ENCODE results near the gene DUSP22.

Gene DUSP22

DNA sequence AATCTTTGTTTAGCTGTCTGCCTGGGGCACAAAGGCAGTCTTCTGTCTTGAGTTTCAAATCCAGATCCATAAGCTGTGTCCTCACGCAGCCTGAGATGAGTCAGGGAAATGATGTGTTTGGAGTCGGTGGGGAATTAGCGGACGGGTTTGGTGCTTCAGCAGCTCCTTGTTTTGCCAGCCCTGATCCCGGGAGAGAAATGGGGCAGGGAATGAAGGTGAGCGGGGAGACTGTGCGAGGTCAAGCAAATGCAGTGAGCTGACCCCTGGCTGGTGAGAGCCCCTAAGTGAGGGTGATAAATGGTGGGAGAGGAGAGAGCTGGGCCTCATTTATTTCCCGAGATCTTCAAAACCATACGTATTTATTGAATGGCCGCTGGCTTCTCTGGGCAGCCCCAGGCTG is 21.6 kb downstream of the DUSP22 start:
- Histone ChIP-seq H3K4me3 (ENCODE audit: low read depth, low read length) (no peak overlapping the region), H4K12ac (ENCODE audit: low read depth, low read length) (no peak overlapping the region), H2AFZ (ENCODE audit: insufficient read depth, low read length, poor library complexity) (no peak overlapping the region), H2AK5ac (ENCODE audit: low read length) (no peak overlapping the region), H3K27ac (ENCODE audit: low read depth, low read length) (no peak overlapping the region), H3K36me3 (ENCODE audit: control insufficient read depth in 1 of 2, insufficient read depth in 2 of 2, low read length in 2 of 2) (peaks cover 0 to 2% of the 10 kb centered on the region in 2 experiments), H2BK5ac (ENCODE audit: low read depth, low read length, poor library complexity) (no peak overlapping the region), H3K18ac (ENCODE audit: low read length) (no peak overlapping the region), H3K79me1 (ENCODE audit: low read length) (no peaks in the 10 kb centered on the region), H3K9ac (ENCODE audit: low read length) (no peak overlapping the region), H4K91ac (ENCODE audit: low read depth, low read length) (no peak overlapping the region), H3K4ac (ENCODE audit: low read depth, low read length) (no peak overlapping the region), H3K27me3 (ENCODE audit: insufficient read depth, low read length) (no peaks in the 10 kb centered on the region), H3K4me1 (ENCODE audit: control insufficient read depth in 1 of 2, insufficient read depth in 2 of 2, low read length in 2 of 2) (no peaks in the 10 kb centered on the region), H3K9me3 (ENCODE audit: insufficient read depth, low read depth, low read length) (peaks cover 24% of the 10 kb centered on the region), H3K23ac (ENCODE audit: low read length) (no peak overlapping the region), H3K14ac (ENCODE audit: low read length) (no peak overlapping the region), H3K79me2 (ENCODE audit: control insufficient read depth, insufficient read depth, low read length, poor library complexity) (no peaks in the 10 kb centered on the region), H2BK120ac (ENCODE audit: insufficient read depth, low read length, poor library complexity) (no peak overlapping the region), H4K8ac (ENCODE audit: low read depth, low read length) (no peak overlapping the region), H3K4me2 (ENCODE audit: low read length) (no peak overlapping the region), H2BK12ac (ENCODE audit: low read length) (no peak overlapping the region)
- no CpG with 5 or more reads among the region's 10 CpGs for WGBS (ENCODE audit: extremely low coverage, insufficient coverage, insufficient read length)
- no peak for DNase-seq

DNA sequence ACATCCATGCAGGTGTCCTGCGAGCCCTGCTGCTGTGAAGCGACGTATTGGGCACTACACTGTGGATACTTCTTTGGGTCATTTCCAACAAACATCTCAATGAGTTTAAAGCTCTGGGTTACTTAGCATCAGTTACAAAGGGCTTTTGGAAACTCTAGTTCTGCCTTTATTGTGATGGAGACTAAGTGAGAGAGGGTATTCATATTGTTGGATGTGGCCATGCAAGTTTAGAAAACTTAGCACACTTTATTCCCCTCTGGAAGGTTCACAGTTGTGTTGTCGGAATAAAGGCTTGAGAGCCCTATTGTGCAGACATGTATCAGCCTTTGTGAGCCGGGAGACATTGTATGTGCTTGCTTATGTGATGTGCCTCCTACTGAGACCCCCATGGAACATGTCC is 22.1 kb downstream of the DUSP22 start:
- Histone ChIP-seq H3K27ac (ENCODE audit: low read depth, low read length) (no peak overlapping the region), H4K91ac (ENCODE audit: low read depth, low read length) (no peak overlapping the region), H3K4me1 (ENCODE audit: control insufficient read depth in 1 of 2, insufficient read depth in 2 of 2, low read length in 2 of 2) (no peaks in the 10 kb centered on the region), H3K23ac (ENCODE audit: low read length) (no peak overlapping the region), H2BK120ac (ENCODE audit: insufficient read depth, low read length, poor library complexity) (no peak overlapping the region), H2AK5ac (ENCODE audit: low read length) (no peak overlapping the region), H3K79me2 (ENCODE audit: control insufficient read depth, insufficient read depth, low read length, poor library complexity) (no peaks in the 10 kb centered on the region), H4K12ac (ENCODE audit: low read depth, low read length) (no peak overlapping the region), H3K79me1 (ENCODE audit: low read length) (no peaks in the 10 kb centered on the region), H2AFZ (ENCODE audit: insufficient read depth, low read length, poor library complexity) (no peak overlapping the region), H3K4me2 (ENCODE audit: low read length) (no peak overlapping the region), H4K8ac (ENCODE audit: low read depth, low read length) (no peak overlapping the region), H3K14ac (ENCODE audit: low read length) (no peak overlapping the region), H3K9ac (ENCODE audit: low read length) (no peak overlapping the region), H3K4ac (ENCODE audit: low read depth, low read length) (no peak overlapping the region), H3K36me3 (ENCODE audit: control insufficient read depth in 1 of 2, insufficient read depth in 2 of 2, low read length in 2 of 2) (peaks cover 0 to 2% of the 10 kb centered on the region in 2 experiments), H3K4me3 (ENCODE audit: low read depth, low read length) (no peak overlapping the region), H2BK5ac (ENCODE audit: low read depth, low read length, poor library complexity) (no peak overlapping the region), H3K27me3 (ENCODE audit: insufficient read depth, low read length) (no peaks in the 10 kb centered on the region), H3K9me3 (ENCODE audit: insufficient read depth, low read depth, low read length) (peaks cover 27% of the 10 kb centered on the region), H3K18ac (ENCODE audit: low read length) (no peak overlapping the region), H2BK12ac (ENCODE audit: low read length) (no peak overlapping the region)
- WGBS (ENCODE audit: extremely low coverage, insufficient coverage, insufficient read length), result no CpG with 5 or more reads among the region's 5 CpGs
- DNase-seq, result no peak

GRCh38 chr6:315226-315625 is 22.9 kb downstream of the DUSP22 start:
- H2BK5ac ChIP-seq (ENCODE audit: low read depth, low read length, poor library complexity), result no peak overlapping the region

DNA sequence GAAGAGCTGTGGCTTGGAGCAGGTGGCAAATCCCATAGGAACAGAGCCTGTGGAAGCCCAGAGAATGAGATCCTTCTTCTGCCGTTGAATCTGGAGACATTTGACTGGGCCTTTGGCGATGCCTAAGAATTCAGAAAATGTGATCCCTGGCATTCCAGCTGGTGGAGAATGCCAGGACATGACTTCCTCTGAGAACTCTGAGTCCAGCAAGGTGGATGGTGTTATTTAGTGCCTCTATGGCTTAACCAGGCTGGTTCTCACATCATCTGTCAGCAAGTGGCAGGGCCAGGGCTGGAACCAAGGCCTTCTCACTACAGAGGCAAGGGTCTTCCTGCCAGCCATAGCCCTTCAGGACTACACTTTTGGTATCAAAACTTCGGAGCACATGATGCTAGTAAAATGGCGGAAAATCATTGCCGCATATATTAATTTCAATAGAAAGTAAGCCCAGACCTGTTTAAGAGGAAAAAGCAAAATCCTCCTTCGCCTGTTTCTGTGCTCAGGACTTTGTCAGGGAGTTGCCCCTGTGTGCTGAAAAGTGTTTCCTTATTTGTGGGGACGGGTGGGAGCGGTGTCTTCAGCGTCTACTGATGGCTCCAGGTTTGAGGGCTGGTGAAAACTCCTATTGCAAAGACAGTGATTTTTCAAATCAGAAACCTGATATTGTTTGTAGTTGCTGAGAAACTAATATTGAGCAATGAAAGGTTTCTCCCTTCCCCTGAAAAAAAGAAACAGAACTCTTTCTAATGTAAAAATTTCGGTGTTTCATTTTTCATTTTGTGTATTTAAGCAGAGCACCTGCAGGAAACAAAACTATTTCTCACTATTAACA is 23.9 kb downstream of the DUSP22 start:
- H3K36me3 ChIP-seq (ENCODE audit: control insufficient read depth in 1 of 2, insufficient read depth in 2 of 2, low read length in 2 of 2), result peaks cover 0 to 2% of the 10 kb centered on the region in 2 experiments
- no peak overlapping the region for H4K91ac ChIP-seq (ENCODE audit: low read depth, low read length)
- H2AFZ ChIP-seq (ENCODE audit: insufficient read depth, low read length, poor library complexity), result no peak overlapping the region
- no peak overlapping the region for H3K4me3 ChIP-seq (ENCODE audit: low read depth, low read length)
- no peak overlapping the region for H3K23ac ChIP-seq (ENCODE audit: low read length)
- no peak overlapping the region for H4K12ac ChIP-seq (ENCODE audit: low read depth, low read length)
- no peak overlapping the region for H2BK120ac ChIP-seq (ENCODE audit: insufficient read depth, low read length, poor library complexity)
- no peak overlapping the region for H3K27ac ChIP-seq (ENCODE audit: low read depth, low read length)
- peaks cover 40% of the 10 kb centered on the region for H3K9me3 ChIP-seq (ENCODE audit: insufficient read depth, low read depth, low read length)
- no peak overlapping the region for H3K4me2 ChIP-seq (ENCODE audit: low read length)
- H4K8ac ChIP-seq (ENCODE audit: low read depth, low read length), result no peak overlapping the region
- no peak overlapping the region for H2AK5ac ChIP-seq (ENCODE audit: low read length)
- H3K14ac ChIP-seq (ENCODE audit: low read length), result no peak overlapping the region
- H2BK5ac ChIP-seq (ENCODE audit: low read depth, low read length, poor library complexity), result no peak overlapping the region
- H3K79me1 ChIP-seq (ENCODE audit: low read length), result no peaks in the 10 kb centered on the region
- no peak overlapping the region for H2BK12ac ChIP-seq (ENCODE audit: low read length)
- H3K27me3 ChIP-seq (ENCODE audit: insufficient read depth, low read length), result no peaks in the 10 kb centered on the region
- no peaks in the 10 kb centered on the region for H3K79me2 ChIP-seq (ENCODE audit: control insufficient read depth, insufficient read depth, low read length, poor library complexity)
- no CpG with 5 or more reads among the region's 10 CpGs for WGBS (ENCODE audit: extremely low coverage, insufficient coverage, insufficient read length)
- H3K18ac ChIP-seq (ENCODE audit: low read length), result no peak overlapping the region
- H3K9ac ChIP-seq (ENCODE audit: low read length), result no peak overlapping the region
- H3K4ac ChIP-seq (ENCODE audit: low read depth, low read length), result no peak overlapping the region
- no peaks in the 10 kb centered on the region for H3K4me1 ChIP-seq (ENCODE audit: control insufficient read depth in 1 of 2, insufficient read depth in 2 of 2, low read length in 2 of 2)
- no peak for DNase-seq

More at GRCh38 chr6:315226-315625, 22.9 kb downstream of the DUSP22 start:
- Histone ChIP-seq H3K79me1 (ENCODE audit: low read length) (no peaks in the 10 kb centered on the region), H3K18ac (ENCODE audit: low read length) (no peak overlapping the region), H3K27ac (ENCODE audit: low read depth, low read length) (no peak overlapping the region), H2BK12ac (ENCODE audit: low read length) (no peak overlapping the region), H2AK5ac (ENCODE audit: low read length) (no peak overlapping the region), H3K9me3 (ENCODE audit: insufficient read depth, low read depth, low read length) (peaks cover 31% of the 10 kb centered on the region), H4K91ac (ENCODE audit: low read depth, low read length) (no peak overlapping the region), H3K9ac (ENCODE audit: low read length) (no peak overlapping the region), H3K27me3 (ENCODE audit: insufficient read depth, low read length) (no peaks in the 10 kb centered on the region), H3K14ac (ENCODE audit: low read length) (no peak overlapping the region), H3K4me3 (ENCODE audit: low read depth, low read length) (no peak overlapping the region), H4K12ac (ENCODE audit: low read depth, low read length) (no peak overlapping the region), H3K23ac (ENCODE audit: low read length) (no peak overlapping the region), H2BK120ac (ENCODE audit: insufficient read depth, low read length, poor library complexity) (no peak overlapping the region), H3K4me2 (ENCODE audit: low read length) (no peak overlapping the region), H3K4me1 (ENCODE audit: control insufficient read depth in 1 of 2, insufficient read depth in 2 of 2, low read length in 2 of 2) (no peaks in the 10 kb centered on the region), H4K8ac (ENCODE audit: low read depth, low read length) (no peak overlapping the region), H2AFZ (ENCODE audit: insufficient read depth, low read length, poor library complexity) (no peak overlapping the region), H3K36me3 (ENCODE audit: control insufficient read depth in 1 of 2, insufficient read depth in 2 of 2, low read length in 2 of 2) (peaks cover 0 to 2% of the 10 kb centered on the region in 2 experiments), H3K4ac (ENCODE audit: low read depth, low read length) (no peak overlapping the region), H3K79me2 (ENCODE audit: control insufficient read depth, insufficient read depth, low read length, poor library complexity) (no peaks in the 10 kb centered on the region)
- DNase-seq, result no peak
- no CpG with 5 or more reads among the region's 6 CpGs for WGBS (ENCODE audit: extremely low coverage, insufficient coverage, insufficient read length)
